Measurements from ENCODE around the gene ATM.

Gene ATM, protein sequence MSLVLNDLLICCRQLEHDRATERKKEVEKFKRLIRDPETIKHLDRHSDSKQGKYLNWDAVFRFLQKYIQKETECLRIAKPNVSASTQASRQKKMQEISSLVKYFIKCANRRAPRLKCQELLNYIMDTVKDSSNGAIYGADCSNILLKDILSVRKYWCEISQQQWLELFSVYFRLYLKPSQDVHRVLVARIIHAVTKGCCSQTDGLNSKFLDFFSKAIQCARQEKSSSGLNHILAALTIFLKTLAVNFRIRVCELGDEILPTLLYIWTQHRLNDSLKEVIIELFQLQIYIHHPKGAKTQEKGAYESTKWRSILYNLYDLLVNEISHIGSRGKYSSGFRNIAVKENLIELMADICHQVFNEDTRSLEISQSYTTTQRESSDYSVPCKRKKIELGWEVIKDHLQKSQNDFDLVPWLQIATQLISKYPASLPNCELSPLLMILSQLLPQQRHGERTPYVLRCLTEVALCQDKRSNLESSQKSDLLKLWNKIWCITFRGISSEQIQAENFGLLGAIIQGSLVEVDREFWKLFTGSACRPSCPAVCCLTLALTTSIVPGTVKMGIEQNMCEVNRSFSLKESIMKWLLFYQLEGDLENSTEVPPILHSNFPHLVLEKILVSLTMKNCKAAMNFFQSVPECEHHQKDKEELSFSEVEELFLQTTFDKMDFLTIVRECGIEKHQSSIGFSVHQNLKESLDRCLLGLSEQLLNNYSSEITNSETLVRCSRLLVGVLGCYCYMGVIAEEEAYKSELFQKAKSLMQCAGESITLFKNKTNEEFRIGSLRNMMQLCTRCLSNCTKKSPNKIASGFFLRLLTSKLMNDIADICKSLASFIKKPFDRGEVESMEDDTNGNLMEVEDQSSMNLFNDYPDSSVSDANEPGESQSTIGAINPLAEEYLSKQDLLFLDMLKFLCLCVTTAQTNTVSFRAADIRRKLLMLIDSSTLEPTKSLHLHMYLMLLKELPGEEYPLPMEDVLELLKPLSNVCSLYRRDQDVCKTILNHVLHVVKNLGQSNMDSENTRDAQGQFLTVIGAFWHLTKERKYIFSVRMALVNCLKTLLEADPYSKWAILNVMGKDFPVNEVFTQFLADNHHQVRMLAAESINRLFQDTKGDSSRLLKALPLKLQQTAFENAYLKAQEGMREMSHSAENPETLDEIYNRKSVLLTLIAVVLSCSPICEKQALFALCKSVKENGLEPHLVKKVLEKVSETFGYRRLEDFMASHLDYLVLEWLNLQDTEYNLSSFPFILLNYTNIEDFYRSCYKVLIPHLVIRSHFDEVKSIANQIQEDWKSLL (N-terminal part only)

GRCh38 chr11:108222574-108223347 is at the start of gene ATM, which contains the start of gene NPAT:
ATM (plus strand) TSS chr11:108223067; CDS start chr11:108227625, 4,558 bp downstream.
NPAT (minus strand) TSS chr11:108222638; CDS start chr11:108222536, 102 bp downstream.
- DNase-seq (ENCODE audit: low spot score) = peak; percentile 90

GRCh38 chr11:108177570-108177969 is 45.3 kb upstream of the ATM start:
- no peak for DNase-seq (ENCODE audit: low spot score)

DNA sequence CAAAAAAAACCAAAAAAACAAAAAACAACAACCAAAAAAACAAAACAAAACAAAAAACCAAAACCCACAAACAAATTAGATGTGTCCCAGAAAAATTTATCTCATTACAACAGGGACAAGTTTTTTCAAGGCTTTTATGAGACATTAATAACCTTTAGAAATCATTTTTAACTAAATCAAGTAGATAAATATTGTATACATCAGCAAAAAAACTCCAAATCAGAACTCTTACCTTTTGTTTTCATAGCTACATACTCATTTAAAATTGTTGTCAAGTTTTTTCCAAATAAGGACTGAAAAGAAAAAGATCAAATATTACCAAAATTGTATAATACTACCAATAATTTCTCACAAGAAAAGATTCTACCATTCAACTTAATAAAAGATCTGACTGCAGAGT is 29.1 kb upstream of the ATM start:
- DNase-seq (ENCODE audit: low spot score) = no peak

GRCh38 chr11:108196901-108197300 is 26.0 kb upstream of the ATM start:
- no peak for DNase-seq (ENCODE audit: low spot score)

DNA sequence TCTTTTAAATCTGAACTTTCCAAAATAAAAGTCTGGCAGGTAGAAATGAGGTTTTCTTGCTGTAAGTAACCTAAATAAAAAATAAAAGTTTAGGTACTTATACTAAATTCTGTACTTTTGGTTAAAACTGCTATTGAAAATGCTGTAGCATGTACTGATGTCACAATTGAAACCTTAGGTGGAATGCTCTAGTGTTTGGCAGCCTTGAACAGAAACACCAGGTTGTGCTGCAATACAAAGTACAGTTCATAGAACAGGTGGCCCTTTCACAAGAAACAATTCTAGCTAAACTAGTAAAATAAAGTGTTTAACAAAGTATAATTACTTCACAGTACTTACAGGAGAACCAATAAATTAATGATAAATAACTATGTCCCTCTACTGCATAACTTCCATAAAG is 25.5 kb upstream of the ATM start:
- no peak for DNase-seq (ENCODE audit: low spot score)

- no peak for DNase-seq (ENCODE audit: low spot score)
Observed at GRCh38 chr11:108198833-108199232, 24.0 kb upstream of the ATM start.

DNA sequence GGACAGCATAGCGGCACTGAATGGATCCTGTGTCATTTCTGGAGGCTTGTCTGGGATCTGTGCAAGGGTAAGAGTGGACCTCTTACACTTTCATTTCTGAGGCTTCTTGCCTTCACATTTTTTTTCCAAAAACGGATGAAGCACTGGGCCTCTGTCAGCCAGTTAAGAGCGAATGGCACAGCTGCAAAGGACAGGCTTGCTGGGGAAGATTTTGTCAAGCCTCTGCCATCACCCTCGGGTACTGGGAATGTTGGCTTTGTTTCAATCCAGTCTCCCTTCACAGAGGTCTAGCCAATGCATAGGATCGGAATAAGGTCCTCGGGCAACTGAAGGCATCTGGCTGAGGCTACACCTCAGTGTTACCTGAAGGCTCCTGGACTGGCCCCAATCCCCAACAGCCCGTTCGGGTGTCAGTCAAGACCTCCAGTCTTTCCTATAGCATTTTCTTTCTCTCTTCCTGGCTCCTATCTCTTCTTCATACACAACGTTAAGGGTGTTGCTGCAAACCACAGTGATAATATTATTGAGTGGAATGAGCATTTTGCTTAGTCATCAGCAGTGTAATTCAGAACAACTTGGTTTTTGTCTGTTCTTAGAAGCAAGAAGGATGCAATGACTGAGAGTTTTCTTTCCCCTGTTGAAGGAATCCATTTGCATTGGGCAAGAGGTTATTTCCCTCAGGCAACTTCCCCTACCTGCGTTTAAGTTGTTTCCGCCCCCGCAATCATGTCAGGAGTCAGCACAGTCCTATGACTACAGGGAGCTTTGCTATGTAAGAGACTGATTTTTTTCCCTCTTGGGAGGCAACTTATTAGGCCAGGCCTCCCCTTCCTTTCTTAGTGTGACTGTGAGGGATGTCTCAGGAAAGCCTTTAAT is 23.2 kb upstream of the ATM start:
- no peak for DNase-seq (ENCODE audit: low spot score)

- DNase-seq (ENCODE audit: low spot score) = no peak
Observed at GRCh38 chr11:108203075-108203474, 19.8 kb upstream of the ATM start.

DNA sequence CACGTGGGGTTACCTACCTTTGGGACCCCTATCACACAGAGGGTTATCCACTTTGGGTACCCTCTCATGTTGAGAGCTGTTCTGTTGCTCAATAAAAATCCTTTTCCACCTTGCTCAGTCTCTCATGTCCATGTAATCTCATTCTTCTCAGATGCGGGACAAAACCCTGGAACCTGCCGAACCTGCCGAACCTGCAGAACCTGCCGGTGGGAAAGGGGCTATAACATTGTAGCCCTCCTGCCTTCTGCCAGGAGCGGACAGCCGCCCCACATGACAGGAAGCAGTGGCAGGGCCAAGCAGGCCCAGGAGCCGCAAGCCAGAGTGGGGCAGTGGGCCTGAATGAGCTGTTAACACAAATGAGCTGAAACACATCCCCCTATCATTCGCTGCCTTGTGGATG is 18.5 kb upstream of the ATM start:
- DNase-seq (ENCODE audit: low spot score) = no peak

DNA sequence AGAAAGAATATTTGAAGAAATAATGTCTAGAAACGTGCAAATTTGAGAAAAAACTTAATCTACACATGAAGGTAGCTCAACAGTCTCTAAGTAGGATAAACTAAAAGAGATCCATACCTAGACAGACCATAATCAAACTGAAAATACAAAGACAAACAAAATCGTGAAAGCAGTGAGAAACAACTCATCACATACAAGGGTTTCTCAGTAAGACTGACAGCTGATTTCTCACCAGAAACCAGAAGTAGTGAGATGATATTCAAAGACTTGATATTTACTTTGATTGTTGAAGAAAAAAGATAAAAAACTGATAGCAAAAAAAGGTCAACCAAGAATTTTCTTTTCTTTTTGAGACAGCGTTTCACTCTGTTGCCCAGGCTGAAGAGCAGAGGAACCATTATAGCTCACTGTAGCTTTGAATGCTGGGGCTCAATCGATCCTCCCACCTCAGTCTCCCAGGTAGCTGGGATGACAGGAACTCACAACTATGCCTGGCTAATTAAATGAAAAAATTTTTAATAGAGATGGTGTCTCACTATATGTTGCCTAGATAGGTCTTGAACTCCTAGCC is 17.9 kb upstream of the ATM start:
- no peak for DNase-seq (ENCODE audit: low spot score)

DNA sequence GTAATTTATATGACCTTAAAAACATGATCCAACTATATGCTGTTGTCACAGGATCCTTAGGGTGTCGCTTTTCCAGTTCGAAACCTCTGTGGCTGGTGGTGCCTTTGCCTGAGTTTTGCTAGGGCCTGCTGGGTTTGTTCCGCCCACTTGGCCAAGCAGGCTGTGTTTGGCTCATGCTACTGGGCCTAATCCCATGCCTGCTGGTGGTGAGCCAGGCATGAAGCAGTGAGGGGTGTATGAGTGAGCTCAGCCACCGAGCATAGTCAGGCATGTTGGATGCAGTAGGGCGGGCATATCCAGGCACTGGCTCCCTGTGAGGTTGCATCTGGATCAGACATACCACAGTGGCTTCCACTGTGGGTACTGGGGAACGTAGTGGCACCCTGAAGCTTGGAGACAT is 16.7 kb upstream of the ATM start:
- no peak for DNase-seq (ENCODE audit: low spot score)

GRCh38 chr11:108206969-108207682 is 15.7 kb upstream of the ATM start:
- no peak for DNase-seq (ENCODE audit: low spot score)

DNA sequence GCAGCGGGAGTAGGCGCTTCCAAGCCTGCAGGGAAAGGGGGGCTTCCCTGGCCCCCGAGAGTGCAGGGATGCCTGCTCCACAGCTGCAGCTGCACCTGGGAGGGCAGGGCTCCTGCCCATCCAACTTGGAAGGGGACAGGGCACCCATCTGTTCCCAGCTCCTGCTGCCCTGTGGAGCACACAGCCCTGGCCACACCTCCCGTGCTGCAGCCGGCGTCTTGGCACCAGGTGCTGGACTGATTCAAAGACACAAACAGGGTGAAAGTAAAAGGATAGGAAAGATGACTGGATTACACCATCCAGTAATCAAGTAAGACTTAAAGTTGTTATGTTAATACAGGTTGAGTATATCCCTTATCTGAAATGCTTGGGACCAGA is 15.2 kb upstream of the ATM start:
- DNase-seq (ENCODE audit: low spot score) = no peak

DNA sequence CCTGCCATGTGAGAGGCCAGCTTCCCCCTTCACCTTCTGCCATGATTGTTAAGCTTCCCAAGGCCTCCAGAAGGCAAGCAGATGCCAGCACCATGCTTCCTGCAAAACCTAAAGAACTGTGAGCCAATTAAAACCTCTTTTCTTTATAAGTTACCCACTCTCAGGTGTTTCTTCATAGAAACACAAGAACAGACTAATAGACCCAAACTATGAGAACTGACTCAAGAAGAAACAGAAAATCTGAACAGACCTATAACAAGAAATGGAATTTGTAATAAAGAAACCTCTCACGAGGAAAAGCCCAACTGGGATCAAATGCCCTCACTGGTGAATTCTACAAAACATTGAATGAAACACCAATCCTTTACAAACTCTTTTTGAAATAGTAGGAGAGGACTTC is 12.4 kb upstream of the ATM start:
- DNase-seq (ENCODE audit: low spot score) = no peak

DNA sequence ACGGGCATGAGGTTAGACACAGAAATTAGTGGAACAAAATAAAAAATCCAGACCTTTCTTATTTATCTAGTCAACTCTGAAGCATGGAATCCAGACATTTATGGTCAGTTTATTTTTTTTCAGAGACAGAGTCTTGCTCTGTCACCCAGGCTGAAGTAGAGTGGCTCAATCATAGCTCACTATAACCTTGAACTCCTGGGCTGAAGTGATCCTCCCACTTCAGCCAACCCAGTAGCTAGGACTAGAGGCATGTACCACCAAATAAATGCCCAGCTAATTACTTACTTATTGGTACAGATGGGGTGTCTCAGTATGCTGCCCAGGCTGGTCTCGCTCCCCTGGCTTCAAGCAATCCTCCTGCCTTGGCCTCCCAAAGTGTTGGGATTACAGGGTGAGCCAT is 9.1 kb upstream of the ATM start:
- no peak for DNase-seq (ENCODE audit: low spot score)

GRCh38 chr11:108216988-108217387 is 5.9 kb upstream of the ATM start:
- no peak for DNase-seq (ENCODE audit: low spot score)

DNA sequence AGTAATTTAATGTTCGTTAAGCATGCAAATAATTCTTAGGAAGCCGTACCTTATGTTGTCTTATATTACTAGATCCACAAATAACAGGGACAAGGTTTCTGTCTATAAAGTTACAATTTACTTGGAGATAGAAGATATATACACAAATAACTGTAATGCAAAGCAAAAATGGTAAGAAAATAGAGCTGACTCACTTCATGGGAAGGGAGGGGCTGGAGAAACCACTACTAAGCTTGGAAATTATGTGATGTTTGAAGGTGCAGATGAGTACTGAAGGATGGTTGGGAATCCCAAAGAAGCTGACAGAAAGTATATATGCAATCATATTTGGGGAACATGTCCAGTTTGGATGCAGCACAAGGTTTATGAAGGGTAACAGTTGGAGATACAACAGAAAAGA is 4.4 kb upstream of the ATM start:
- DNase-seq (ENCODE audit: low spot score) = no peak

DNA sequence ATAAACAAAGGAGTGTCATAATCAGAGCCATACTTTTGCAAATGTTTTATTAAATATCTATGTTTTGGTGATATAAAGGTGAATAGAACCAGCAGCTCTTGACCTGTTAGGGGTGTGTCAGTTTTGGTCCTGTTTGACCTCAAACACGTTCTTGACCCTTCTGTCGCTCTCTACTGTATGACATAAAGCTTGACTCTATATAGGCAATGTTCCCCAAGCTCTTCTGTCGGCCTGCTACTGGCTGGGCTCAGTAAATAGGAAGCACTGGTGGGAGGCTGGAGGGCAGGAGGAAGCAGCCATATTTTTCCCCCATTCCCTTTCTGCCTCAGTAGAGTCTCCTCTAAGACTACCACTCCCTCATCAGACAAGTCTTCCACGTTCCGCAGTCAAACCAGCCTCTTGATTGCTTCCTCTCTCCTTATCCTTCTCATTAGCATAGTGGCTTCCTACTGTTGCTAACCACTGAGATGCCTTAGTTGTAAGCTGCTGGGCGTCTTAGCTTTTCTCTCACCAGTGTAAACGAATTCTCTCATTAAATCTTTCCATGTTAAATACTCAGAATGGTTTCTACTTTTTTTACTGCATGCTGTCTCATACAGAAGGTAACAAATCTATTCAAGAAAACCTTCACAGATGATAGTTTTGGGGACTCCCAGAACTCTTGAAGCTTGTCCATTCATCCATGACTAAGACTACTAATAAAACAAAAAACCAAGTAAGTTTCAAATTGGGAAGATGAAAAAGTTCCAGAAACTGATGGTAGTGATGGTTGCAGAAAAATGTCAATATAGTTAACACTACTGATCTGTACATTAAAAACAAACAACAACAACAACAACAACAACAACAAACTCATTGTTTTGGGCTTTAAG is 3.7 kb upstream of the ATM start:
- DNase-seq (ENCODE audit: low spot score) = no peak
